B cell (primary cell): ENCODE results near the gene TSC22D4. TPM values are rescaled to one million over a fixed set of nuclear protein-coding genes. Genes with fewer than 3 reads are reported as not detected.

ENCODE experiments used
- ATAC-seq: fragments of 200-7000 bp; cut with Tn5 transposase; one replicate; pipeline ENCODE4 v1.10.0; 2021; ENCODE audit warnings: low read depth, mild to moderate bottlenecking, moderate number of reproducible peaks, moderate library complexity
- CTCF ChIA-PET: fragments of 350-600 bp; sonication (Branson Sonifier 250); formaldehyde crosslinking; loops from one replicate; lab custom pipeline; 2021; ENCODE audit warnings: antibody characterized with exemption, inconsistent platforms; lab: Charles Lee
- POLR2A ChIA-PET: fragments of 350-600 bp; sonication (Branson Sonifier 250); formaldehyde crosslinking; loops from one replicate; lab custom pipeline; 2021; ENCODE audit warnings: antibody characterized with exemption; lab: Charles Lee
- DNase-seq: peaks from one replicate; pipeline ENCODE4 v3.0.0; 2013
- H2AFZ ChIP-seq: 2 replicates; pipeline ENCODE4 v1.6.1; 2012; ENCODE audit warnings: mild to moderate bottlenecking, low read depth, low read length; ENCODE audit not compliant: insufficient read depth, poor library complexity, severe bottlenecking
- H3K27ac ChIP-seq, 2 donors: 1 replicate in 1 of 2; 2 replicates in 1 of 2; pipeline ENCODE4 v1.5.1; 2012 to 2013; ENCODE audit warnings: low read length in 2 of 2, mild to moderate bottlenecking in 2 of 2, moderate library complexity in 1 of 2
- H3K27me3 ChIP-seq, 4 experiments: fragments of 200-600 bp in 1 of 4; sonication (generic) in 1 of 4; replicated peaks in 1 of 4; 1 replicate in 2 of 4; 2 replicates in 2 of 4; pipeline versions ENCODE4 v1.6.1 to v1.7.0; 2013 to 2016; ENCODE audit warnings: low read length in 3 of 4, mild to moderate bottlenecking in 2 of 4, mixed read lengths in 1 of 4, moderate library complexity in 1 of 4; ENCODE audit not compliant: insufficient read depth in 4 of 4, control insufficient read depth in 3 of 4; ENCODE audit errors: control extremely low read depth in 1 of 4
- H3K36me3 ChIP-seq, 2 experiments: replicated peaks in 1 of 2; 1 replicate in 1 of 2; 2 replicates in 1 of 2; pipeline versions ENCODE4 v1.6.1 to v1.7.1; 2013; ENCODE audit warnings: low read length in 1 of 2; ENCODE audit not compliant: insufficient read depth in 2 of 2, control insufficient read depth in 1 of 2; ENCODE audit errors: control extremely low read depth in 1 of 2, extremely low read depth in 1 of 2
- H3K4me1 ChIP-seq, 2 donors: fragments of 200-600 bp in 1 of 2; sonication (generic) in 1 of 2; 1 replicate in 1 of 2; 2 replicates in 1 of 2; pipeline versions ENCODE4 v1.5.1 to v1.6.1; 2013 to 2017; ENCODE audit warnings: low read length in 2 of 2; ENCODE audit not compliant: control insufficient read depth in 2 of 2, insufficient read depth in 2 of 2
- H3K4me2 ChIP-seq: replicated peaks from 2 replicates; pipeline ENCODE3; 2012; ENCODE audit warnings: mild to moderate bottlenecking, low read depth, low read length; ENCODE audit not compliant: poor library complexity, severe bottlenecking
- H3K4me3 ChIP-seq, 5 experiments: fragments of 200-600 bp in 1 of 5; sonication (generic) in 1 of 5; 1 replicate in 3 of 5; 2 replicates in 2 of 5; pipeline versions ENCODE4 v1.5.1 to v1.7.0; 2011 to 2016; ENCODE audit warnings: low read length in 4 of 5, mild to moderate bottlenecking in 4 of 5, low read depth in 2 of 5, control low read depth in 1 of 5, moderate library complexity in 1 of 5; ENCODE audit not compliant: insufficient read depth in 1 of 5; ENCODE audit errors: control extremely low read depth in 1 of 5, extremely low read depth in 1 of 5
- H3K79me2 ChIP-seq: fragments of 200-600 bp; sonication (generic); one replicate; pipeline ENCODE4 v1.6.0; 2016; ENCODE audit warnings: low read length; ENCODE audit not compliant: control insufficient read depth, insufficient read depth
- H3K9ac ChIP-seq: fragments of 200-600 bp; sonication (generic); 2 replicates; pipeline ENCODE4 v1.6.1; 2017; ENCODE audit warnings: mild to moderate bottlenecking, low read length, moderate library complexity
- H3K9me3 ChIP-seq, 3 donors: one replicate each; pipeline versions ENCODE4 v1.6.1 to v1.7.1; 2013; ENCODE audit warnings: low read length in 2 of 3; ENCODE audit not compliant: control insufficient read depth in 2 of 3, insufficient read depth in 1 of 3; ENCODE audit errors: control extremely low read depth in 1 of 3
- H4K20me1 ChIP-seq: 2 replicates; pipeline ENCODE4 v1.6.0; 2012; ENCODE audit warnings: mild to moderate bottlenecking, low read length; ENCODE audit not compliant: insufficient read depth, control insufficient read depth, poor library complexity, severe bottlenecking
- H3K27ac Mint-ChIP-seq: one replicate; pipeline ENCODE4 v1.8.0; 2021; ENCODE audit warnings: mixed read lengths
- H3K27me3 Mint-ChIP-seq: one replicate; pipeline ENCODE4 v1.8.0; 2021; ENCODE audit warnings: mixed read lengths
- H3K4me1 Mint-ChIP-seq: one replicate; pipeline ENCODE4 v1.8.0; 2021; ENCODE audit warnings: mixed read lengths
- H3K4me3 Mint-ChIP-seq: one replicate; pipeline ENCODE4 v1.8.0; 2021; ENCODE audit warnings: mixed read lengths
- H3K9me3 Mint-ChIP-seq: one replicate; pipeline ENCODE4 v1.8.0; 2022; ENCODE audit warnings: mixed read lengths; ENCODE audit not compliant: insufficient read depth
- EZH2 ChIP-seq: IDR thresholded peaks from 2 replicates; pipeline ENCODE4 v1.6.1; 2012; ENCODE audit warnings: borderline replicate concordance, low read depth, mild to moderate bottlenecking, moderate library complexity, low read length; ENCODE audit not compliant: insufficient read depth, poor library complexity, severe bottlenecking
- WGBS: methylation state at CpG from one replicate; pipeline ENCODE4 v1.1.5; 2013; ENCODE audit warnings: missing lambda C conversion rate; ENCODE audit not compliant: insufficient coverage; 5-methylcytosine and 5-hydroxymethylcytosine counted together
- intact Hi-C: fragments of 100-400 bp; cut with micrococcal nuclease; formaldehyde crosslinking; loops from one replicate; pipeline ENCODE4 v1.10.0; 2022
- polyA plus RNA-seq: library from polyadenylated mRNA; depleted of rRNA; stranded (reverse); fragments of >200 nt; gene quantifications from 2 replicates; pipeline ENCODE4 v1.2.3, GENCODE V29; 2012
- total RNA-seq, 2 donors: library from RNA; stranded (reverse); fragments of 120-200 nt in 1 of 2; gene quantifications; 1 replicate in 1 of 2; 2 replicates in 1 of 2; pipeline versions ENCODE4 v1.2.3 to v1.2.4, GENCODE V29; 2013 to 2022
- TF ChIP-seq, protein P1 (sequence below): fragments of 200-600 bp; IDR thresholded peaks from one replicate; pipeline ENCODE4 v1.8.0; 2022; ENCODE audit warnings: antibody characterized with exemption, mild to moderate bottlenecking

Gene TSC22D4
- total and polyA plus RNA-seq, 2 donors (not counting 1 experiment from before 2014, with no cell fraction given) = 80.2 to 92.8 TPM

GRCh38 chr7:100476101-100476780 lies 2.8 kb downstream of the TSC22D4 start:
- H3K27me3 Mint-ChIP-seq = no peaks in the 10 kb centered on the region

More at GRCh38 chr7:100476101-100476780, 2.8 kb downstream of the TSC22D4 start:
- peak overlapping the region; percentile 33 to 89 for H3K27ac ChIP-seq
- ChIA-PET CTCF (interaction anchor here (1.0 to 4.2 kb wide), 3 partner anchors 83 to 215 kb away, joined by 5 to 18 read pairs (median 7); partner anchors contain the start of genes FBXO24 and LRCH4), POLR2A (interaction anchor here (1.2 kb wide), 1 partner anchor 11 kb away, joined by 7 read pairs; no protein-coding TSS in a partner anchor)
- peak overlapping the region in 4 of 5 experiments; percentile 34 to 97 (median 93) for H3K4me3 ChIP-seq
- peak overlapping the region; percentile 97 for H3K4me2 ChIP-seq
- intact Hi-C loops = loop anchor here (5.0 to 10.0 kb wide), 2 partner anchors 229 to 376 kb away; partner anchors contain the start of genes POP7 and SLC12A9
- peaks cover 1 to 27% of the 10 kb centered on the region in 2 experiments for H3K36me3 ChIP-seq
- H3K4me1 ChIP-seq = peaks cover 34 to 55% of the 10 kb centered on the region in 2 donors
- peaks cover 48% of the 10 kb centered on the region for H4K20me1 ChIP-seq
- H3K27me3 ChIP-seq = no peaks in the 10 kb centered on the region
- H3K9me3 ChIP-seq = no peaks in the 10 kb centered on the region
- TF ChIP-seq, protein P1, sequence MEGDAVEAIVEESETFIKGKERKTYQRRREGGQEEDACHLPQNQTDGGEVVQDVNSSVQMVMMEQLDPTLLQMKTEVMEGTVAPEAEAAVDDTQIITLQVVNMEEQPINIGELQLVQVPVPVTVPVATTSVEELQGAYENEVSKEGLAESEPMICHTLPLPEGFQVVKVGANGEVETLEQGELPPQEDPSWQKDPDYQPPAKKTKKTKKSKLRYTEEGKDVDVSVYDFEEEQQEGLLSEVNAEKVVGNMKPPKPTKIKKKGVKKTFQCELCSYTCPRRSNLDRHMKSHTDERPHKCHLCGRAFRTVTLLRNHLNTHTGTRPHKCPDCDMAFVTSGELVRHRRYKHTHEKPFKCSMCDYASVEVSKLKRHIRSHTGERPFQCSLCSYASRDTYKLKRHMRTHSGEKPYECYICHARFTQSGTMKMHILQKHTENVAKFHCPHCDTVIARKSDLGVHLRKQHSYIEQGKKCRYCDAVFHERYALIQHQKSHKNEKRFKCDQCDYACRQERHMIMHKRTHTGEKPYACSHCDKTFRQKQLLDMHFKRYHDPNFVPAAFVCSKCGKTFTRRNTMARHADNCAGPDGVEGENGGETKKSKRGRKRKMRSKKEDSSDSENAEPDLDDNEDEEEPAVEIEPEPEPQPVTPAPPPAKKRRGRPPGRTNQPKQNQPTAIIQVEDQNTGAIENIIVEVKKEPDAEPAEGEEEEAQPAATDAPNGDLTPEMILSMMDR = no peak
- TF ChIP-seq EZH2 = no peak
- H3K27ac Mint-ChIP-seq = peak overlapping the region; percentile 85
- H3K79me2 ChIP-seq = peaks cover 50% of the 10 kb centered on the region
- no peaks in the 10 kb centered on the region for H3K9me3 Mint-ChIP-seq
- ATAC-seq (no peak), DNase-seq (no peak)
- H3K4me3 Mint-ChIP-seq = peak overlapping the region; percentile 97
- H3K4me1 Mint-ChIP-seq = peaks cover 44% of the 10 kb centered on the region
- WGBS = 0% methylated on average over 1 of the region's 6 CpGs
- peak overlapping the region; percentile 96 for H3K9ac ChIP-seq
- no peak overlapping the region for H2AFZ ChIP-seq
